ENCODE results near the gene ZNF771.

ZNF771 gene

GRCh38 chr16:30397776-30398660, 9.4 kb upstream of the ZNF771 start:
- TF ChIP-seq CTCF (IDR thresholded peaks at IDR 0.05) = no peak

GRCh38 chr16:30398661-30399434, 8.6 kb upstream of the ZNF771 start:
- no peak for TF ChIP-seq CTCF (IDR thresholded peaks at IDR 0.05)

GRCh38 chr16:30399435-30400186, 7.8 kb upstream of the ZNF771 start:
- TF ChIP-seq CTCF (IDR thresholded peaks at IDR 0.05) = no peak

GRCh38 chr16:30401768-30402425, 5.5 kb upstream of the ZNF771 start:
- TF ChIP-seq CTCF (IDR thresholded peaks at IDR 0.05) = no peak

GRCh38 chr16:30406795-30407101, 658 bp upstream of the ZNF771 start:
- TF ChIP-seq CTCF (IDR thresholded peaks at IDR 0.05) = no peak

GRCh38 chr16:30407804-30408534, 563 bp downstream of the ZNF771 start:
- TF ChIP-seq CTCF (IDR thresholded peaks at IDR 0.05) = no peak

Data from LNCAP (cell line).